Measurements from ENCODE around the gene SSR1.

DNA sequence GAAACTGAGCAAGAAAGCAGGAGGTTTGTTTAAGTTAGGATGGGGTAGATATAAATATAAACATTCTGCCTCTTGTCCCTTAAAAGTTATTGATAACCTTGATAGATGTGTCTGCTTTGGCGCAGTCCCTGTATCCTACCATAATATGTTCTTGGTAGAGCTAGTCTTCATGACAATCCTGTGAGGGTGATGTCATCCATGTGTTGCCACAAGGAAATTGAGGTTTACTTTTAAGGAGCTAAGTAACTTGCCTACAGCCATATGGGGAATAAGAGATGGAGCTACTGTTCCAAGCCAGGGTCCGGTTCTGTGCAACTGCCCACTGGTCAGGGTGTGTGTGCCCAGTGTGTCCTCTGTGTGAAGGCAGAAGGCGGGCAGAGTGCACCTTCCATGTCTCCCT lies 78.5 kb downstream of the SSR1 start:
- TF ChIP-seq EP300 (IDR thresholded peaks at IDR 0.05) (no peak), POLR2AphosphoS5 (IDR thresholded peaks at IDR 0.05) (no peak), CTCF (IDR thresholded peaks at IDR 0.05) (no peak)
